Spleen (tissue), 11 donors: ENCODE data around the gene OPN3. TPM values are rescaled to one million over a fixed set of nuclear protein-coding genes. Genes with fewer than 3 reads are reported as not detected.
"Not testable (repeated sequence)": the region's sequence is repeated elsewhere in the genome, so short reads cannot be mapped to it uniquely, and the experiment has no call there.

Source experiments
- DNase-seq: peaks from one replicate; pipeline ENCODE4 v3.0.0-alpha.2; 2020
- H3K27ac ChIP-seq, 8 donors: fragments of 200-600 bp; sonication (generic) in 7 of 8; 1 replicate in 4 of 8; 2 replicates in 4 of 8; pipeline versions ENCODE4 v1.5.0 to v1.8.0; 2016 to 2021; ENCODE audit warnings: inconsistent platforms in 4 of 8, mild to moderate bottlenecking in 4 of 8, moderate library complexity in 1 of 8
- H3K27me3 ChIP-seq, 7 donors: fragments of 200-600 bp; sonication (generic) in 6 of 7; replicated peaks in 1 of 7; 1 replicate in 4 of 7; 2 replicates in 3 of 7; pipeline versions ENCODE4 v1.5.0 to v1.8.0; 2016 to 2021; ENCODE audit warnings: inconsistent platforms in 3 of 7, mild to moderate bottlenecking in 1 of 7
- H3K36me3 ChIP-seq, 6 donors: fragments of 200-600 bp; sonication (generic) in 5 of 6; 1 replicate in 4 of 6; 2 replicates in 2 of 6; pipeline versions ENCODE4 v1.5.0 to v1.8.0; 2016 to 2021; ENCODE audit warnings: inconsistent platforms in 2 of 6
- H3K4me1 ChIP-seq, 6 donors: fragments of 200-600 bp; sonication (generic) in 5 of 6; 1 replicate in 3 of 6; 2 replicates in 3 of 6; pipeline versions ENCODE4 v1.5.0 to v1.8.0; 2016 to 2021; ENCODE audit warnings: inconsistent platforms in 3 of 6
- H3K4me3 ChIP-seq, 8 donors: fragments of 200-600 bp; sonication (generic) in 7 of 8; 1 replicate in 4 of 8; 2 replicates in 4 of 8; pipeline versions ENCODE4 v1.5.0 to v1.8.0; 2016 to 2021; ENCODE audit warnings: inconsistent platforms in 4 of 8, mild to moderate bottlenecking in 4 of 8, moderate library complexity in 2 of 8
- H3K9me3 ChIP-seq, 8 donors: fragments of 200-600 bp; sonication (generic) in 7 of 8; 1 replicate in 4 of 8; 2 replicates in 4 of 8; pipeline versions ENCODE4 v1.5.0 to v1.8.0; 2016 to 2021; ENCODE audit warnings: inconsistent platforms in 4 of 8
- POLR2A ChIP-seq, 3 donors: fragments of 450-650 bp; IDR thresholded peaks; one replicate each; pipeline ENCODE4 v1.5.1; 2017; ENCODE audit warnings: antibody characterized with exemption in 3 of 3, mild to moderate bottlenecking in 1 of 3
- POLR2AphosphoS5 ChIP-seq, 3 donors: sonication (generic); formaldehyde crosslinking; IDR thresholded peaks; one replicate each; pipeline ENCODE4 v1.5.1; 2017; ENCODE audit warnings: antibody characterized with exemption in 3 of 3
- WGBS, 5 donors: extraction: QIAGEN DNeasy Blood & Tissue Kit in 3 of 5; methylation state at CpG; one replicate each; pipeline versions ENCODE4 v1.1.5 to v1.1.7; 2013 to 2018; 5-methylcytosine and 5-hydroxymethylcytosine counted together
- intact Hi-C: fragments of 100-400 bp; cut with DNase I; formaldehyde crosslinking; loops from one replicate; pipeline ENCODE4 v1.15.0; 2023; ENCODE audit warnings: low total_unique reads
- polyA plus RNA-seq, 3 donors: library from polyadenylated mRNA; stranded (reverse); fragments of 200-250 nt; gene quantifications; one replicate each; pipeline ENCODE4 v1.2.1, GENCODE V29; 2013
- total RNA-seq, 7 donors: library from RNA; depleted of rRNA in 3 of 7; stranded (reverse); fragments of >200 nt in 3 of 7; fragmentation: NEBNext Ultra II Directional in 4 of 7; extraction: Animal tissue kit (Norgen Biotek cat#: 25700) in 4 of 7; gene quantifications; one replicate each; pipeline versions ENCODE4 v1.1.0 to v1.2.1, GENCODE V29; 2016 to 2021
- TF ChIP-seq, protein P1 (sequence below), 11 experiments: fragments of 200-600 bp in 7 of 11; fragments of 450-650 bp in 4 of 11; sonication (generic) in 4 of 11; IDR thresholded peaks in 8 of 11; conservative IDR thresholded peaks in 3 of 11; 1 replicate in 7 of 11; 2 replicates in 4 of 11; pipeline versions ENCODE4 v1.4.0 to v1.8.0; 2016 to 2021; ENCODE audit warnings: antibody characterized with exemption in 11 of 11, inconsistent platforms in 4 of 11, mild to moderate bottlenecking in 1 of 11
- donor health status: healthy with polysubstance abuse.
- donor health status: DM: no; HTN: no; CAD: no; lungs with moderate emphysema.
- donor health status: DM: no; HTN: no; CAD: no.
- donor health status: Bipolar disorder and iron deficiency.
- donor health status: healthy.
- donor health status: DM: no; HTN: no; CAD: no.
- donor health status: DM: yes; HTN: yes; CAD: no.

The OPN3 gene
- total and polyA plus RNA-seq, 10 donors = 15.1 to 39.4 (median 24.6) TPM

DNA sequence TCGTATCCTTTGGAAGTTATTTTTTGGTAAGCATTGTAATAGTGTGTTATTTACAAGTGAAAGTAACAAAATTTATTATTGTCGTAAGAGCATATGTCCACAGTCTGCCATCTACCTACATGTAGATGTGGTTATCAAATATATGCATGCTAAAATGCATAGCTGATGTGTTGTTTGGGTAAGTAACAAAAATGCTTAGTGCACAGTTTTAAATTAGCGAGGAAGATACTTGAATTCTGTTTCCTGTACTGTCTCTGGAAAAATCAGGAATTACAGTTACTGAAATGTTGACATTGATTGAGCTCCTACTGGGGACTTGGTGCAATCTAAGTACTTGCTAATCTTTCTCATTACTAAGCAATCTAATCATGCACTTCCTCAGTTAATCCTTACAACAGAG lies 26.2 kb upstream of the OPN3 start:
- Histone ChIP-seq H3K27ac (no peak overlapping the region), H3K9me3 (no peaks in the 10 kb centered on the region), H3K4me1 (no peaks in the 10 kb centered on the region), H3K36me3 (no peaks in the 10 kb centered on the region), H3K27me3 (no peaks in the 10 kb centered on the region), H3K4me3 (no peak overlapping the region)
- DNase-seq = no peak
- 75 to 90% (median 79%) methylated on average over 3 of the region's 3 CpGs for WGBS, 5 donors
- intact Hi-C loops = no loop called here
- TF ChIP-seq POLR2AphosphoS5 (IDR thresholded peaks at IDR 0.05) (no peak), POLR2A (IDR thresholded peaks at IDR 0.05) (no peak)
- TF ChIP-seq, protein P1, sequence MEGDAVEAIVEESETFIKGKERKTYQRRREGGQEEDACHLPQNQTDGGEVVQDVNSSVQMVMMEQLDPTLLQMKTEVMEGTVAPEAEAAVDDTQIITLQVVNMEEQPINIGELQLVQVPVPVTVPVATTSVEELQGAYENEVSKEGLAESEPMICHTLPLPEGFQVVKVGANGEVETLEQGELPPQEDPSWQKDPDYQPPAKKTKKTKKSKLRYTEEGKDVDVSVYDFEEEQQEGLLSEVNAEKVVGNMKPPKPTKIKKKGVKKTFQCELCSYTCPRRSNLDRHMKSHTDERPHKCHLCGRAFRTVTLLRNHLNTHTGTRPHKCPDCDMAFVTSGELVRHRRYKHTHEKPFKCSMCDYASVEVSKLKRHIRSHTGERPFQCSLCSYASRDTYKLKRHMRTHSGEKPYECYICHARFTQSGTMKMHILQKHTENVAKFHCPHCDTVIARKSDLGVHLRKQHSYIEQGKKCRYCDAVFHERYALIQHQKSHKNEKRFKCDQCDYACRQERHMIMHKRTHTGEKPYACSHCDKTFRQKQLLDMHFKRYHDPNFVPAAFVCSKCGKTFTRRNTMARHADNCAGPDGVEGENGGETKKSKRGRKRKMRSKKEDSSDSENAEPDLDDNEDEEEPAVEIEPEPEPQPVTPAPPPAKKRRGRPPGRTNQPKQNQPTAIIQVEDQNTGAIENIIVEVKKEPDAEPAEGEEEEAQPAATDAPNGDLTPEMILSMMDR (IDR thresholded peaks at IDR 0.05 in 8 of 11, conservative IDR thresholded peaks at IDR 0.05 in 3 of 11) = no peak

DNA sequence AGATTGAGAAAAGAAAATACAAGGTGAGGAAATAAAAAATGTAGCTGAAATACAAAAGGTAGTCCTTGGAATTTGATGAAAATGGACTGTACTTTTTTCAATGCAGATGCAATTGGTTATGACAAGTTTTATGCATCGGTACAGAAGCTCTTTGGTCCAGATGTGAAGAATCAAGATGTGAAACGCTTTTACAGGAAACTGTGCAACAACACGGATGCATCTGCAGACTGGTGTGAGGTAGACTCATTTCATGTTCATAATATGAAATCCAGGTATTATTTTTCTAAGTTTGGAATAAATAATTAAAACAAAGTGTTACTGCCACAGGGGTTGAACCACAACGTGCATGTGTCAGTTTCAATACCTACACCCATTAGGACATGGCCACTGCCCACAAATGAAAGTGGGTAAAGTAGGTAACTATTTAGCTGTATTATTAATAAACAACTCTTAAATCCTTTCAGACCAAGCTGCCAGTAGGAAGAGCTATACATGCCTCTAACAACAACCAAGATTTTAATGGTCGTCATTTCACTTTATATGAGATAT lies 20.3 kb upstream of the OPN3 start:
- Histone ChIP-seq H3K27ac (no peak overlapping the region), H3K9me3 (no peaks in the 10 kb centered on the region), H3K4me1 (no peaks in the 10 kb centered on the region), H3K27me3 (no peaks in the 10 kb centered on the region), H3K4me3 (no peak overlapping the region), H3K36me3 (no peaks in the 10 kb centered on the region)
- intact Hi-C loops = no loop called here
- no peak for DNase-seq
- 81 to 92% (median 84%) methylated on average over 5 of the region's 5 CpGs for WGBS, 5 donors
- TF ChIP-seq POLR2AphosphoS5 (IDR thresholded peaks at IDR 0.05) (no peak), POLR2A (IDR thresholded peaks at IDR 0.05) (no peak)
- TF ChIP-seq, protein P1 (IDR thresholded peaks at IDR 0.05 in 8 of 11, conservative IDR thresholded peaks at IDR 0.05 in 3 of 11) = no peak

DNA sequence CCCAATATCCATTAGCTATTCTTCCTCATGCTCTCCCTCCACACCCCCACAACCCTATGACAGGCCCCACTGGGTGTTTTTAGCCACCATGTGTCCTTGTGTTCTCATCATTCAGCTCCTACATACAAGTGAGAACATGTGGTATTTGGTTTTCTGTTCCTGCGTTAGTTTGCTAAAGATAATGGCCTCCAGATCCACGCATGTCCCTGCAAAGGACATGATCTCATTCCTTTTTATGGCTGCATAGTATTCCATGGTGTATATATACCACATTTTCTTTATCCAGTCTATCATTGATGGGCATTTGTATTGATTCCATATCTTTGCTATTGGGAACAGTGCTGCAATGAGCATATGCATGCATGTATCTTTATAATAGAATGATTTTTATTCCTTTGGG lies 18.8 kb upstream of the OPN3 start:
- WGBS, 5 donors = 86 to 98% (median 95%) methylated on average over 2 of the region's 2 CpGs
- H3K4me3 ChIP-seq, H3K4me1 ChIP-seq, H3K9me3 ChIP-seq, H3K27me3 ChIP-seq, DNase-seq, H3K27ac ChIP-seq, H3K36me3 ChIP-seq, intact Hi-C loops: not testable (repeated sequence)

DNA sequence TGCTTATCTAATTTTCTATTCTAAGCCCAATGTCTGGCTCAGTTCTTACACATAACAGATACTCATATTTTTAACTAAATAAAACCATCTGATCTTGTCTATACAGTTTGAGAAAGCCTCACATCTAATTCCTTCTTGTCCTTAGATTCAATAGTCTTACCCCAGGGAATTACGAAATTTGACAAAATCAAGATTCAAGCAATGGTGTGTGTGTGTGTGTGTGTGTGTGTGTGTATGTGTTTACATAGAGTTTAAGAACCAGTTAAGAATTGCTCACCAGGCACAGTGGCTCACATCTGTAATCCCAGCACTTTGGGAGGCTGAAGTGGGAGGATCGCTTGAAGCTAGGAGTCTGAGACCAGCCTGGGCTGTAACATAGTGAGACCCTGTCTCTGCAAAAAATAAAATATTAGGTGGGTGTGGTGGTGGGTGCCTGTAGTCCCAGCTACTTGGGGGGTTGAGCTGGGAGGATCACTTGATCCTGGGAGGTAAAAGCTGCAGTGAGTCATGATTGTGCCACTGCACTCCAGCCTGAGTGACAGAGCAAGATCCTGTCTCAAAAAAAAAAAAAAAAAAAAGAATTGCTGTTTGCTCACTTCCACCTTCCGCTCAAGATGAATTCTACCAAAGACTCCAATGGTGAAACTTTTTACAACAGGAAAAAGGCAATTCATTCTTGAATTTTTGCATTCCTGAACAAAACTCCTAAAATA lies 18.1 kb upstream of the OPN3 start:
- 84 to 95% (median 87%) methylated on average over 3 of the region's 3 CpGs for WGBS, 5 donors
- no peaks in the 10 kb centered on the region for H3K4me1 ChIP-seq
- no peak overlapping the region for H3K27ac ChIP-seq
- TF ChIP-seq POLR2A (IDR thresholded peaks at IDR 0.05) (no peak), POLR2AphosphoS5 (IDR thresholded peaks at IDR 0.05) (no peak)
- TF ChIP-seq, protein P1 (IDR thresholded peaks at IDR 0.05 in 8 of 11, conservative IDR thresholded peaks at IDR 0.05 in 3 of 11) = no peak
- H3K9me3 ChIP-seq = no peaks in the 10 kb centered on the region
- DNase-seq = no peak
- no peaks in the 10 kb centered on the region for H3K27me3 ChIP-seq
- no peak overlapping the region for H3K4me3 ChIP-seq
- no peaks in the 10 kb centered on the region for H3K36me3 ChIP-seq
- intact Hi-C loops = no loop called here
